ENCODE data around the gene BAZ2B.

The BAZ2B gene

GRCh38 chr2:159608108-159608507 is 8.2 kb downstream of the BAZ2B start:
- H3K27ac ChIP-seq: no peak overlapping the region
- no peaks in the 10 kb centered on the region for H3K9me3 ChIP-seq
- no peak overlapping the region for H3K9ac ChIP-seq
- H3K4me1 ChIP-seq: 0 out of 2 replicates have a peak, but pooled peaks cover 17% of the 10 kb centered on the region
- H3K27me3 ChIP-seq: no peaks in the 10 kb centered on the region
- TF ChIP-seq Cebpa-rat (IDR thresholded peaks at IDR 0.05): no peak
- peaks cover 52% of the 10 kb centered on the region for H4K20me1 ChIP-seq
- H3K4me3 ChIP-seq: no peak overlapping the region
- H3K4me2 ChIP-seq: no peak overlapping the region
- peaks cover 5% of the 10 kb centered on the region; the same call in 1 of the 2 replicates for H3K36me3 ChIP-seq

- TF ChIP-seq Cebpa-rat (IDR thresholded peaks at IDR 0.05): no peak
- no peak overlapping the region for H3K9ac ChIP-seq
- peaks cover 59% of the 10 kb centered on the region for H4K20me1 ChIP-seq
- no peak overlapping the region for H3K4me3 ChIP-seq
- no peak overlapping the region for H3K4me2 ChIP-seq
- H3K36me3 ChIP-seq: peaks cover 5% of the 10 kb centered on the region; the same call in 1 of the 2 replicates
- no peak overlapping the region for H3K27ac ChIP-seq
- 0 out of 2 replicates have a peak, but pooled peaks cover 8% of the 10 kb centered on the region for H3K4me1 ChIP-seq
- H3K27me3 ChIP-seq: no peaks in the 10 kb centered on the region
- no peaks in the 10 kb centered on the region for H3K9me3 ChIP-seq
Observed at GRCh38 chr2:159606287-159606686, 10.1 kb downstream of the BAZ2B start.

- Histone ChIP-seq H4K20me1 (peaks cover 64% of the 10 kb centered on the region), H3K27me3 (no peaks in the 10 kb centered on the region), H3K9ac (no peak overlapping the region), H3K36me3 (peaks cover 5% of the 10 kb centered on the region; the same call in 1 of the 2 replicates), H3K4me3 (no peak overlapping the region), H3K9me3 (no peaks in the 10 kb centered on the region), H3K4me2 (no peak overlapping the region), H3K27ac (no peak overlapping the region), H3K4me1 (0 out of 2 replicates have a peak, but pooled peaks cover 8% of the 10 kb centered on the region)
- no peak for TF ChIP-seq Cebpa-rat (IDR thresholded peaks at IDR 0.05)
Observed at GRCh38 chr2:159605441-159606178, 10.7 kb downstream of the BAZ2B start.

- Histone ChIP-seq H3K9ac (no peak overlapping the region), H3K4me1 (0 out of 2 replicates have a peak, but pooled peaks cover 8% of the 10 kb centered on the region), H3K9me3 (no peaks in the 10 kb centered on the region), H3K27me3 (no peaks in the 10 kb centered on the region), H3K4me2 (no peak overlapping the region), H4K20me1 (peaks cover 51% of the 10 kb centered on the region), H3K36me3 (peaks cover 8% of the 10 kb centered on the region; the same call in 1 of the 2 replicates), H3K27ac (no peak overlapping the region), H3K4me3 (no peak overlapping the region)
- no peak for TF ChIP-seq Cebpa-rat (IDR thresholded peaks at IDR 0.05)
Observed at GRCh38 chr2:159604159-159604558, 12.2 kb downstream of the BAZ2B start.

- H4K20me1 ChIP-seq: peaks cover 23% of the 10 kb centered on the region; the same call in 1 of the 2 replicates
- H3K27ac ChIP-seq: no peak overlapping the region
- H3K9me3 ChIP-seq: peaks cover 10% of the 10 kb centered on the region
- no peak overlapping the region for H3K4me3 ChIP-seq
- no peak for TF ChIP-seq Cebpa-rat (IDR thresholded peaks at IDR 0.05)
- H3K36me3 ChIP-seq: peaks cover 12% of the 10 kb centered on the region; the same call in 1 of the 2 replicates
- H3K4me1 ChIP-seq: 0 out of 2 replicates have a peak, but pooled peaks cover 4% of the 10 kb centered on the region
- no peak overlapping the region for H3K4me2 ChIP-seq
- H3K9ac ChIP-seq: no peak overlapping the region
- H3K27me3 ChIP-seq: no peaks in the 10 kb centered on the region
Observed at GRCh38 chr2:159600752-159601151, 15.6 kb downstream of the BAZ2B start.

GRCh38 chr2:159595410-159596046 is 20.8 kb downstream of the BAZ2B start:
- peaks cover 12% of the 10 kb centered on the region; the same call in 1 of the 2 replicates for H3K36me3 ChIP-seq
- H4K20me1 ChIP-seq: peaks cover 9% of the 10 kb centered on the region; the same call in 1 of the 2 replicates
- no peak overlapping the region for H3K9ac ChIP-seq
- no peak overlapping the region for H3K4me3 ChIP-seq
- no peak overlapping the region for H3K4me2 ChIP-seq
- H3K27ac ChIP-seq: no peak overlapping the region
- TF ChIP-seq Cebpa-rat (IDR thresholded peaks at IDR 0.05): no peak
- H3K9me3 ChIP-seq: peaks cover 10% of the 10 kb centered on the region
- H3K27me3 ChIP-seq: no peaks in the 10 kb centered on the region
- H3K4me1 ChIP-seq: no peaks in the 10 kb centered on the region

- no peak overlapping the region for H3K27ac ChIP-seq
- H4K20me1 ChIP-seq: peaks cover 9% of the 10 kb centered on the region; the same call in 1 of the 2 replicates
- no peak overlapping the region for H3K4me3 ChIP-seq
- H3K27me3 ChIP-seq: no peaks in the 10 kb centered on the region
- H3K9me3 ChIP-seq: peaks cover 1% of the 10 kb centered on the region; the same call in 1 of the 2 replicates
- no peak overlapping the region for H3K9ac ChIP-seq
- no peaks in the 10 kb centered on the region for H3K4me1 ChIP-seq
- H3K4me2 ChIP-seq: no peak overlapping the region
- H3K36me3 ChIP-seq: 0 out of 2 replicates have a peak, but pooled peaks cover 3% of the 10 kb centered on the region
- no peak for TF ChIP-seq Cebpa-rat (IDR thresholded peaks at IDR 0.05)
Observed at GRCh38 chr2:159592441-159592840, 23.9 kb downstream of the BAZ2B start.

GRCh38 chr2:159591221-159591620 is 25.1 kb downstream of the BAZ2B start:
- no peaks in the 10 kb centered on the region for H3K4me1 ChIP-seq
- H3K4me2 ChIP-seq: no peak overlapping the region
- H3K9me3 ChIP-seq: no peaks in the 10 kb centered on the region
- H4K20me1 ChIP-seq: peaks cover 9% of the 10 kb centered on the region; the same call in 1 of the 2 replicates
- no peak overlapping the region for H3K9ac ChIP-seq
- TF ChIP-seq Cebpa-rat (IDR thresholded peaks at IDR 0.05): no peak
- 0 out of 2 replicates have a peak, but pooled peaks cover 3% of the 10 kb centered on the region for H3K36me3 ChIP-seq
- H3K4me3 ChIP-seq: no peak overlapping the region
- no peak overlapping the region for H3K27ac ChIP-seq
- no peaks in the 10 kb centered on the region for H3K27me3 ChIP-seq

GRCh38 chr2:159589286-159589685 is 27.1 kb downstream of the BAZ2B start:
- H3K4me2 ChIP-seq: no peak overlapping the region
- 0 out of 2 replicates have a peak, but pooled peaks cover 3% of the 10 kb centered on the region for H3K36me3 ChIP-seq
- peaks cover 9% of the 10 kb centered on the region; the same call in 1 of the 2 replicates for H4K20me1 ChIP-seq
- no peak for TF ChIP-seq Cebpa-rat (IDR thresholded peaks at IDR 0.05)
- H3K27ac ChIP-seq: no peak overlapping the region
- H3K9ac ChIP-seq: no peak overlapping the region
- peaks cover 6% of the 10 kb centered on the region for H3K4me1 ChIP-seq
- no peaks in the 10 kb centered on the region for H3K27me3 ChIP-seq
- no peaks in the 10 kb centered on the region for H3K9me3 ChIP-seq
- no peak overlapping the region for H3K4me3 ChIP-seq

- no peak overlapping the region for H3K9ac ChIP-seq
- peaks cover 6% of the 10 kb centered on the region for H3K4me1 ChIP-seq
- H3K36me3 ChIP-seq: 0 out of 2 replicates have a peak, but pooled peaks cover 7% of the 10 kb centered on the region
- H4K20me1 ChIP-seq: no peaks in the 10 kb centered on the region; the same call in 1 of the 2 replicates
- TF ChIP-seq Cebpa-rat (IDR thresholded peaks at IDR 0.05): no peak
- H3K27me3 ChIP-seq: no peaks in the 10 kb centered on the region
- H3K27ac ChIP-seq: no peak overlapping the region
- no peak overlapping the region for H3K4me2 ChIP-seq
- no peak overlapping the region for H3K4me3 ChIP-seq
- H3K9me3 ChIP-seq: peaks cover 3% of the 10 kb centered on the region; the same call in 1 of the 2 replicates
Observed at GRCh38 chr2:159586034-159586433, 30.3 kb downstream of the BAZ2B start.
